Measurements from ENCODE around the gene NPIPB8. TPM values are rescaled to one million over a fixed set of nuclear protein-coding genes. Genes with fewer than 3 reads are reported as not detected.
A peak's percentile ranks its signal among the peaks of the same experiment; 100 is the strongest.
"Not testable (repeated sequence)": the region's sequence is repeated elsewhere in the genome, so short reads cannot be mapped to it uniquely, and the experiment has no call there.

NPIPB8 gene
- total RNA-seq, 1 experiment from 2014 or later, result not detected

- Histone ChIP-seq H3K9me3 (ENCODE audit: low read depth, low read length, poor library complexity, severe bottlenecking) (no peaks in the 10 kb centered on the region), H3K4me1 (ENCODE audit: insufficient read depth, low read length, poor library complexity, severe bottlenecking) (peaks cover 6% of the 10 kb centered on the region), H3K4me3 (ENCODE audit: low read depth, low read length, poor library complexity, severe bottlenecking) (no peak within 1 kb of the TSS), H3K27ac (ENCODE audit: low read depth, low read length, poor library complexity, severe bottlenecking) (peak within 1 kb of the TSS; percentile 37), H3K27me3 (replicated peaks; ENCODE audit: insufficient read depth, low read depth, low read length, poor library complexity) (no peaks in the 10 kb centered on the region), H3K36me3 (ENCODE audit: insufficient read depth, low read length, poor library complexity, severe bottlenecking) (no peaks in the 10 kb centered on the region)
- TF ChIP-seq EZH2 (IDR thresholded peaks at IDR 0.05; ENCODE audit: borderline replicate concordance, low read depth, low read length, poor library complexity, severe bottlenecking), result no peak
- TF ChIP-seq CTCF (conservative IDR thresholded peaks at IDR 0.05; ENCODE audit: low read depth, low read length), result no peak
- no TSS peak for BruUV-seq (replicated peaks)
- ChIA-PET CTCF (interaction anchor here (0.6 kb wide), 1 partner anchor 276 kb away, joined by 3 read pairs; no protein-coding TSS in a partner anchor), POLR2A (ENCODE audit: low non-redundant PET) (interaction anchor here (0.6 kb wide), 1 partner anchor 24 kb away, joined by 3 read pairs; no protein-coding TSS in a partner anchor)
- intact Hi-C loops (cut with micrococcal nuclease; ENCODE audit: unreplicated experiment), result no loop called here
- DNase-seq (ENCODE audit: low spot score), result no peak
Observed at GRCh38 chr16:28596840-28597691, 40.8 kb upstream of the NPIPB8 start, which contains the start of gene SULT1A2. TSS of gene SULT1A2 (minus strand) at chr16:28597050. CDS start at chr16:28595930, 1,120 bp downstream.

DNA sequence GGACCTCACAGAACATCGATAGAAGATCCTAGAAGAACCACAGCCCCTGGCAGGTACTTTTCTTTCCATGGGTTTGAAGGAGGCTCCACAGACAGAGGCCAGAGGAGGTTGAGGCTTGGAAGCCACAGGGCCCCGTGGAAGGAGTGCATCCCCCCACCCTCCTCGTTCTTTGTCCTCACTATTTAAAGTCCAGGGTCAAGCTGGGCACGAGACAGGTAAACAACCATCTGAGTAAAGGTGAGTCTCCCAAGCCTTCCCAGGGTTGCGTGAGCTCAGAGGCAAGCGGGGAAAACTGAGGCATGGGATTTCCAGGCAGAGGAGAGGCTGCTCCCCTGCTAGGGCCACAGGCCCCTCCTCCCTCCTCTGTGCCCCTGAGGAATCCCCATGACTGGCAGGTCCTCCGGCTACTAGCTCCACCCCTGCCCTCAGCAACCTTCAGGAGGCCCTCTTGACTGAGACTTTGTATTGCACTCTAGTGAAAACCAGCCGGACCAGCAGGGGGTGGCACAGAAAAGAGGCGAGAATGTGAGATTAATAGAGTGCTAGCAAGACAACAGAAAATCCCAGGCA is 40.1 kb upstream of the NPIPB8 start:
- Histone ChIP-seq H3K4me3 (ENCODE audit: low read depth, low read length, poor library complexity, severe bottlenecking) (no peak overlapping the region), H3K4me1 (ENCODE audit: insufficient read depth, low read length, poor library complexity, severe bottlenecking) (peaks cover 6% of the 10 kb centered on the region), H3K27ac (ENCODE audit: low read depth, low read length, poor library complexity, severe bottlenecking) (no peak overlapping the region), H3K36me3 (ENCODE audit: insufficient read depth, low read length, poor library complexity, severe bottlenecking) (no peaks in the 10 kb centered on the region), H3K9me3 (ENCODE audit: low read depth, low read length, poor library complexity, severe bottlenecking) (no peaks in the 10 kb centered on the region), H3K27me3 (replicated peaks; ENCODE audit: insufficient read depth, low read depth, low read length, poor library complexity) (no peaks in the 10 kb centered on the region)
- no peak for TF ChIP-seq EZH2 (IDR thresholded peaks at IDR 0.05; ENCODE audit: borderline replicate concordance, low read depth, low read length, poor library complexity, severe bottlenecking)
- no peak for TF ChIP-seq CTCF (conservative IDR thresholded peaks at IDR 0.05; ENCODE audit: low read depth, low read length)
- peak; percentile 45 for DNase-seq (ENCODE audit: low spot score)
- ChIA-PET POLR2A (ENCODE audit: low non-redundant PET) (interaction anchor here (0.6 kb wide), 1 partner anchor 25 kb away, joined by 3 read pairs; no protein-coding TSS in a partner anchor), CTCF (interaction anchor here (0.6 kb wide), 1 partner anchor 276 kb away, joined by 3 read pairs; no protein-coding TSS in a partner anchor)
- intact Hi-C loops (cut with micrococcal nuclease; ENCODE audit: unreplicated experiment), result no loop called here
- no TSS peak for BruUV-seq (replicated peaks)

GRCh38 chr16:28599377-28600285 is 38.2 kb upstream of the NPIPB8 start:
- DNase-seq (ENCODE audit: low spot score); H3K4me1 ChIP-seq (ENCODE audit: insufficient read depth, low read length, poor library complexity, severe bottlenecking); H3K36me3 ChIP-seq (ENCODE audit: insufficient read depth, low read length, poor library complexity, severe bottlenecking); H3K9me3 ChIP-seq (ENCODE audit: low read depth, low read length, poor library complexity, severe bottlenecking); CTCF ChIA-PET; H3K27me3 ChIP-seq (replicated peaks; ENCODE audit: insufficient read depth, low read depth, low read length, poor library complexity); BruUV-seq (replicated peaks); H3K4me3 ChIP-seq (ENCODE audit: low read depth, low read length, poor library complexity, severe bottlenecking); H3K27ac ChIP-seq (ENCODE audit: low read depth, low read length, poor library complexity, severe bottlenecking); intact Hi-C loops (cut with micrococcal nuclease; ENCODE audit: unreplicated experiment); POLR2A ChIA-PET (ENCODE audit: low non-redundant PET): not testable (repeated sequence)

- H3K4me1 ChIP-seq (ENCODE audit: insufficient read depth, low read length, poor library complexity, severe bottlenecking); DNase-seq (ENCODE audit: low spot score); BruUV-seq (replicated peaks); CTCF ChIA-PET; POLR2A ChIA-PET (ENCODE audit: low non-redundant PET); H3K27ac ChIP-seq (ENCODE audit: low read depth, low read length, poor library complexity, severe bottlenecking); intact Hi-C loops (cut with micrococcal nuclease; ENCODE audit: unreplicated experiment); H3K36me3 ChIP-seq (ENCODE audit: insufficient read depth, low read length, poor library complexity, severe bottlenecking); H3K9me3 ChIP-seq (ENCODE audit: low read depth, low read length, poor library complexity, severe bottlenecking); H3K4me3 ChIP-seq (ENCODE audit: low read depth, low read length, poor library complexity, severe bottlenecking); H3K27me3 ChIP-seq (replicated peaks; ENCODE audit: insufficient read depth, low read depth, low read length, poor library complexity): not testable (repeated sequence)
Observed at GRCh38 chr16:28600965-28601364, 36.9 kb upstream of the NPIPB8 start.

GRCh38 chr16:28601589-28601988 is 36.3 kb upstream of the NPIPB8 start:
- H3K9me3 ChIP-seq (ENCODE audit: low read depth, low read length, poor library complexity, severe bottlenecking); H3K4me3 ChIP-seq (ENCODE audit: low read depth, low read length, poor library complexity, severe bottlenecking); H3K4me1 ChIP-seq (ENCODE audit: insufficient read depth, low read length, poor library complexity, severe bottlenecking); POLR2A ChIA-PET (ENCODE audit: low non-redundant PET); DNase-seq (ENCODE audit: low spot score); CTCF ChIA-PET; H3K36me3 ChIP-seq (ENCODE audit: insufficient read depth, low read length, poor library complexity, severe bottlenecking); H3K27me3 ChIP-seq (replicated peaks; ENCODE audit: insufficient read depth, low read depth, low read length, poor library complexity); intact Hi-C loops (cut with micrococcal nuclease; ENCODE audit: unreplicated experiment); H3K27ac ChIP-seq (ENCODE audit: low read depth, low read length, poor library complexity, severe bottlenecking); BruUV-seq (replicated peaks): not testable (repeated sequence)

Measured in A673 (cell line).